Esophagus squamous epithelium (tissue), 5 donors: ENCODE results near the gene RIOK1. TPM values are rescaled to one million over a fixed set of nuclear protein-coding genes. Genes with fewer than 3 reads are reported as not detected.

Source experiments
- DNase-seq: peaks from one replicate; lab custom pipeline; 2025; lab: John Stamatoyannopoulos, UW
- H3K27ac ChIP-seq, 4 donors: fragments of 200-600 bp; sonication (generic); one replicate each; pipeline ENCODE4 v1.5.1; 2016 to 2019; ENCODE audit warnings: mild to moderate bottlenecking in 1 of 4
- H3K27me3 ChIP-seq, 4 donors: fragments of 200-600 bp; sonication (generic); 1 replicate in 3 of 4; 2 replicates in 1 of 4; pipeline versions ENCODE4 v1.5.1 to v1.6.0; 2017 to 2021; ENCODE audit warnings: antibody characterized with exemption in 1 of 4
- H3K36me3 ChIP-seq, 3 donors: fragments of 200-600 bp; sonication (generic); one replicate each; pipeline ENCODE4 v1.5.1; 2016 to 2019
- H3K4me1 ChIP-seq, 3 donors: fragments of 200-600 bp; sonication (generic); one replicate each; pipeline ENCODE4 v1.5.1; 2017 to 2019
- H3K4me3 ChIP-seq, 4 donors: fragments of 200-600 bp; sonication (generic); 1 replicate in 3 of 4; 2 replicates in 1 of 4; pipeline ENCODE4 v1.5.1; 2016 to 2019; ENCODE audit warnings: mild to moderate bottlenecking in 2 of 4, moderate library complexity in 1 of 4
- H3K9me3 ChIP-seq, 3 donors: fragments of 200-600 bp; sonication (generic); one replicate each; pipeline ENCODE4 v1.5.1; 2016 to 2019
- POLR2A ChIP-seq, 4 donors: fragments of 450-650 bp; IDR thresholded peaks; one replicate each; pipeline ENCODE4 v1.6.1; 2017; ENCODE audit warnings: antibody characterized with exemption in 4 of 4, mild to moderate bottlenecking in 4 of 4, moderate library complexity in 3 of 4
- WGBS, 2 donors: methylation state at CpG; one replicate each; pipeline ENCODE4 v1.1.5; 2018; 5-methylcytosine and 5-hydroxymethylcytosine counted together
- intact Hi-C: fragments of 100-400 bp; cut with DNase I; formaldehyde crosslinking; loops from one replicate; pipeline ENCODE4 v1.15.0; 2022
- total RNA-seq, 4 donors: library from RNA; depleted of rRNA; stranded (reverse); fragments of >200 nt; gene quantifications; one replicate each; pipeline ENCODE4 v1.1.0, GENCODE V29; 2016
- TF ChIP-seq, protein P1 (sequence below), 6 experiments: fragments of 450-650 bp in 4 of 6; fragments of 200-600 bp in 2 of 6; sonication (generic) in 2 of 6; IDR thresholded peaks; one replicate each; pipeline ENCODE4 v1.5.1; 2016 to 2019; ENCODE audit warnings: antibody characterized with exemption in 6 of 6, mild to moderate bottlenecking in 4 of 6, moderate library complexity in 4 of 6
- donor health status: DM: yes; HTN: yes; CAD: no.

The RIOK1 gene
- total RNA-seq, 4 donors from 2014 or later: 9.3 to 28.2 (median 22.9) TPM

GRCh38 chr6:7402716-7403115, 13.1 kb downstream of the RIOK1 start:
- no peak overlapping the region for H3K4me3 ChIP-seq
- no peaks in the 10 kb centered on the region for H3K27me3 ChIP-seq
- intact Hi-C loops: no loop called here
- H3K4me1 ChIP-seq: no peaks in the 10 kb centered on the region
- no peak for DNase-seq
- H3K9me3 ChIP-seq: no peaks in the 10 kb centered on the region
- no peak overlapping the region for H3K27ac ChIP-seq
- WGBS, 2 donors: 81 to 85% methylated on average over 1 of the region's 1 CpG
- TF ChIP-seq POLR2A (IDR thresholded peaks at IDR 0.05): no peak
- TF ChIP-seq, protein P1, sequence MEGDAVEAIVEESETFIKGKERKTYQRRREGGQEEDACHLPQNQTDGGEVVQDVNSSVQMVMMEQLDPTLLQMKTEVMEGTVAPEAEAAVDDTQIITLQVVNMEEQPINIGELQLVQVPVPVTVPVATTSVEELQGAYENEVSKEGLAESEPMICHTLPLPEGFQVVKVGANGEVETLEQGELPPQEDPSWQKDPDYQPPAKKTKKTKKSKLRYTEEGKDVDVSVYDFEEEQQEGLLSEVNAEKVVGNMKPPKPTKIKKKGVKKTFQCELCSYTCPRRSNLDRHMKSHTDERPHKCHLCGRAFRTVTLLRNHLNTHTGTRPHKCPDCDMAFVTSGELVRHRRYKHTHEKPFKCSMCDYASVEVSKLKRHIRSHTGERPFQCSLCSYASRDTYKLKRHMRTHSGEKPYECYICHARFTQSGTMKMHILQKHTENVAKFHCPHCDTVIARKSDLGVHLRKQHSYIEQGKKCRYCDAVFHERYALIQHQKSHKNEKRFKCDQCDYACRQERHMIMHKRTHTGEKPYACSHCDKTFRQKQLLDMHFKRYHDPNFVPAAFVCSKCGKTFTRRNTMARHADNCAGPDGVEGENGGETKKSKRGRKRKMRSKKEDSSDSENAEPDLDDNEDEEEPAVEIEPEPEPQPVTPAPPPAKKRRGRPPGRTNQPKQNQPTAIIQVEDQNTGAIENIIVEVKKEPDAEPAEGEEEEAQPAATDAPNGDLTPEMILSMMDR (IDR thresholded peaks at IDR 0.05): no peak
- H3K36me3 ChIP-seq: peaks cover 7 to 100% (median 38%) of the 10 kb centered on the region in 3 donors

DNA sequence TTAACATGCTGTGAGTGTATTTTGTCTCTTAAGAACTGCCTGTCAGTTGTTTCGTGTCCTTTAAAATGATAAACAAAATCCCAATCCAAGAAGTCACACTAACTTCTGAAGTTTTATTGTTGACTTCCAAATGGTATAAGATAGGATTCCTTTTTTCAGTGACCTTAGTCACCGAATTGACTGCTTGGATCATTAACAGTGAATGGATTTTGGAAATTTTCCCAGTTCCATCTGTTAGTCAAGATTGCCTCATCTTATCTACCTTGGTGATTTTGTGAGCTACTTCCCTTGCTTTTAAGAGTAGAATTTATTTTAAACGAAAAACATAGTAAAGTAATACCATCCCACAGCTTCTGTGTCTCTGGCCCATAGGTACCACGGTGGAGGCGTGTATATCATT, 14.9 kb downstream of the RIOK1 start:
- H3K9me3 ChIP-seq: no peaks in the 10 kb centered on the region
- WGBS, 2 donors: 62% methylated on average over 5 of the region's 5 CpGs
- no peak overlapping the region for H3K27ac ChIP-seq
- H3K4me3 ChIP-seq: no peak overlapping the region
- no peaks in the 10 kb centered on the region for H3K27me3 ChIP-seq
- TF ChIP-seq, protein P1 (IDR thresholded peaks at IDR 0.05): no peak
- TF ChIP-seq POLR2A (IDR thresholded peaks at IDR 0.05): no peak
- DNase-seq: no peak
- no peaks in the 10 kb centered on the region for H3K4me1 ChIP-seq
- peaks cover 7 to 100% (median 38%) of the 10 kb centered on the region in 3 donors for H3K36me3 ChIP-seq
- intact Hi-C loops: no loop called here

- Histone ChIP-seq H3K9me3 (no peaks in the 10 kb centered on the region), H3K27me3 (no peaks in the 10 kb centered on the region), H3K27ac (no peak overlapping the region), H3K4me1 (no peaks in the 10 kb centered on the region), H3K36me3 (peaks cover 7 to 100% (median 44%) of the 10 kb centered on the region in 3 donors), H3K4me3 (no peak overlapping the region)
- 89 to 91% methylated on average over 9 of the region's 9 CpGs for WGBS, 2 donors
- intact Hi-C loops: no loop called here
- no peak for DNase-seq
- no peak for TF ChIP-seq POLR2A (IDR thresholded peaks at IDR 0.05)
- TF ChIP-seq, protein P1 (IDR thresholded peaks at IDR 0.05): no peak
These were observed 17.1 kb downstream of the RIOK1 start for GRCh38 chr6:7406743-7407142.

DNA sequence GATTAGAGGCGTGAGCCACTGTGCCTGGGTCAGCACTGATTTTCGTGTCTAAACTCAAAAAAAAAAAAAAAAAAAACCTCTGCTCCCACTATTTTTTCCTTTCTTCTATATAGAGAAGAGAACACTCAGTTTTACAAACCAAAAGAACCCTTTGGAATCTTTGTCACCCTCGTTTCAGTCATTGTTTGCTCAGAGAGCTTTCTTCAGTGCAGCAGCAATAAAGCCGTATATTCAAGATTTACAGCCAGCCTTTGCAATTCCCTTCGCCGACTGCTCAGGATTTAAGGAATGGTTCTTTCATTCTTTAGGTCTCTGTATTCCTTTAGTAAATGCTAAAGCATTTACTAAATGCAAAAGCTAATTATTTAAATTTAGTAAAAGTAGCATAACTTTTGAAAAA, 20.1 kb downstream of the RIOK1 start:
- Histone ChIP-seq H3K9me3 (no peaks in the 10 kb centered on the region), H3K36me3 (peaks cover 7 to 100% (median 47%) of the 10 kb centered on the region in 3 donors), H3K4me3 (no peak overlapping the region), H3K4me1 (no peaks in the 10 kb centered on the region), H3K27me3 (no peaks in the 10 kb centered on the region), H3K27ac (no peak overlapping the region)
- TF ChIP-seq, protein P1 (IDR thresholded peaks at IDR 0.05): no peak
- no peak for TF ChIP-seq POLR2A (IDR thresholded peaks at IDR 0.05)
- 87 to 95% methylated on average over 6 of the region's 6 CpGs for WGBS, 2 donors
- intact Hi-C loops: no loop called here
- DNase-seq: no peak

DNA sequence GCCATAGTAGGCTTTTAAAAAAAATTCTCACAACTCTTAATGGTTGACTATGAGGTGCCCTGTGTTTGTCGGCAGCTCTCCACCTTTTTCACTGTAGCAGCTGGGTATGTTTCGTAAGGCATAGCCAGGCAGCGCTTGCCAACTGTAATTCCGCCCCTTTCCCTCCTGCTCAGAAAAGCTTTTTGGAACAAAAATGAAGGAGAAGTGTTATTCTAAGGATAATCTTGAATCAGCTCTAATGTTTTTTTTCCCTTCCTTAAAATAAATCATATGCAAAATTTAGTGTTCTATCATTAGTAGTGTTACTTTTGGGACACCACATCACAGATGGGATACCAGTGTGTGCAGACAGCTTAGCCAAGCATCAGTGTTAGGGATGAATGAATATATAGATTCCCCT, 21.2 kb downstream of the RIOK1 start:
- Histone ChIP-seq H3K27ac (no peak overlapping the region), H3K9me3 (no peaks in the 10 kb centered on the region), H3K27me3 (no peaks in the 10 kb centered on the region), H3K4me1 (no peaks in the 10 kb centered on the region), H3K4me3 (no peak overlapping the region), H3K36me3 (peaks cover 7 to 100% (median 49%) of the 10 kb centered on the region in 3 donors)
- TF ChIP-seq, protein P1 (IDR thresholded peaks at IDR 0.05): no peak
- TF ChIP-seq POLR2A (IDR thresholded peaks at IDR 0.05): no peak
- intact Hi-C loops: no loop called here
- DNase-seq: no peak
- WGBS, 2 donors: 93 to 94% methylated on average over 4 of the region's 4 CpGs
